Cardiac muscle cell (in vitro differentiated cells and primary cell): ENCODE data around the gene TMTC2. TPM values are rescaled to one million over a fixed set of nuclear protein-coding genes. Genes with fewer than 3 reads are reported as not detected.
A peak's percentile ranks its signal among the peaks of the same experiment; 100 is the strongest.

Experiments
- DNase-seq, 2 donors: peaks; one replicate each; pipeline versions ENCODE4 v3.0.0 to v3.0.0-alpha.2; 2010 to 2017; ENCODE audit warnings: low read depth in 1 of 2, low spot score in 1 of 2
- H3K27ac ChIP-seq: fragments of 200-600 bp; sonication (generic); 2 replicates; pipeline ENCODE4 v1.5.1; 2016
- H3K27me3 ChIP-seq: fragments of 200-600 bp; sonication (generic); 2 replicates; pipeline ENCODE4 v1.6.0; 2016; ENCODE audit warnings: control low read depth
- H3K36me3 ChIP-seq: fragments of 200-600 bp; sonication (generic); 2 replicates; pipeline ENCODE4 v1.5.1; 2016; ENCODE audit warnings: control low read depth
- H3K4me1 ChIP-seq: fragments of 200-600 bp; sonication (generic); 2 replicates; pipeline ENCODE4 v1.8.1; 2017; ENCODE audit warnings: low read depth, mild to moderate bottlenecking, mixed run types
- H3K4me3 ChIP-seq: fragments of 200-600 bp; sonication (generic); 2 replicates; pipeline ENCODE4 v1.5.1; 2016; ENCODE audit warnings: mild to moderate bottlenecking
- H3K9me3 ChIP-seq: fragments of 200-600 bp; sonication (generic); 2 replicates; pipeline ENCODE4 v1.5.1; 2017; ENCODE audit warnings: low read depth, mild to moderate bottlenecking, control low read depth
- polyA plus RNA-seq: library from polyadenylated mRNA; unstranded; fragments of >200 nt; fragmentation: Nextera tagmentation; extraction: Ambion mirVana; gene quantifications from 2 replicates; pipeline ENCODE4 v1.2.1, GENCODE V29; 2016
- total RNA-seq: library from RNA; depleted of rRNA; stranded (reverse); fragments of >200 nt; gene quantifications from 2 replicates; pipeline ENCODE4 v1.2.3, GENCODE V29; 2016
- TF ChIP-seq, protein P1 (sequence below): IDR thresholded peaks from 2 replicates; pipeline ENCODE4 v1.5.1; 2012; ENCODE audit warnings: low read depth, mild to moderate bottlenecking, low read length

Gene TMTC2
- total and polyA plus RNA-seq, 2 experiments from 2014 or later, result 0.89 to 10.8 TPM

DNA sequence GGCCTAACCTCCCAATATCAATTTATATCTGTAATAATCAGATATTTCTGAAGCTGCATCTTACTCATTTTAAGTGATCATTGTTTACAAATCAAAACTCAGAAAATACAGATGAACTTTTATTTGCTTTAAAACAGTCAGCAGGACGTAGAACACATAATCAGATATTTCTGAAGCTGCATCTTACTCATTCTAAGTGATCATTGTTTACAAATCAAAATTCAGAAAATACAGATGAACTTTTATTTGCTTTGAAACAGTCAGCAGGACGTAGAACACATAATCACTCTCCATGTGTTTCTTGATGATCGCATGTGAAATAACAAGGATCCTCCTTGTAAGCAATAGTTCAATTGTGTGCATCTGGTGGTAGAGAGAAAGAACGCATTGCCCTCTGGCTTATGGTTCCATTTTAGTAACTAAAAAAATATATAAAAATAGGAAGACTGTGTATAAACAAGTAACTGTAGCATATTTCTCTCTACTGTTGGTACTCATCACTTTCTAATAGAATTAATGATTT, 15.0 kb upstream of the TMTC2 start:
- no peaks in the 10 kb centered on the region for H3K9me3 ChIP-seq
- no peak overlapping the region for H3K27ac ChIP-seq
- no peaks in the 10 kb centered on the region for H3K36me3 ChIP-seq
- no peaks in the 10 kb centered on the region for H3K4me1 ChIP-seq
- DNase-seq, result no peak
- TF ChIP-seq, protein P1, sequence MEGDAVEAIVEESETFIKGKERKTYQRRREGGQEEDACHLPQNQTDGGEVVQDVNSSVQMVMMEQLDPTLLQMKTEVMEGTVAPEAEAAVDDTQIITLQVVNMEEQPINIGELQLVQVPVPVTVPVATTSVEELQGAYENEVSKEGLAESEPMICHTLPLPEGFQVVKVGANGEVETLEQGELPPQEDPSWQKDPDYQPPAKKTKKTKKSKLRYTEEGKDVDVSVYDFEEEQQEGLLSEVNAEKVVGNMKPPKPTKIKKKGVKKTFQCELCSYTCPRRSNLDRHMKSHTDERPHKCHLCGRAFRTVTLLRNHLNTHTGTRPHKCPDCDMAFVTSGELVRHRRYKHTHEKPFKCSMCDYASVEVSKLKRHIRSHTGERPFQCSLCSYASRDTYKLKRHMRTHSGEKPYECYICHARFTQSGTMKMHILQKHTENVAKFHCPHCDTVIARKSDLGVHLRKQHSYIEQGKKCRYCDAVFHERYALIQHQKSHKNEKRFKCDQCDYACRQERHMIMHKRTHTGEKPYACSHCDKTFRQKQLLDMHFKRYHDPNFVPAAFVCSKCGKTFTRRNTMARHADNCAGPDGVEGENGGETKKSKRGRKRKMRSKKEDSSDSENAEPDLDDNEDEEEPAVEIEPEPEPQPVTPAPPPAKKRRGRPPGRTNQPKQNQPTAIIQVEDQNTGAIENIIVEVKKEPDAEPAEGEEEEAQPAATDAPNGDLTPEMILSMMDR, result no peak
- no peaks in the 10 kb centered on the region for H3K27me3 ChIP-seq
- H3K4me3 ChIP-seq, result no peak overlapping the region

DNA sequence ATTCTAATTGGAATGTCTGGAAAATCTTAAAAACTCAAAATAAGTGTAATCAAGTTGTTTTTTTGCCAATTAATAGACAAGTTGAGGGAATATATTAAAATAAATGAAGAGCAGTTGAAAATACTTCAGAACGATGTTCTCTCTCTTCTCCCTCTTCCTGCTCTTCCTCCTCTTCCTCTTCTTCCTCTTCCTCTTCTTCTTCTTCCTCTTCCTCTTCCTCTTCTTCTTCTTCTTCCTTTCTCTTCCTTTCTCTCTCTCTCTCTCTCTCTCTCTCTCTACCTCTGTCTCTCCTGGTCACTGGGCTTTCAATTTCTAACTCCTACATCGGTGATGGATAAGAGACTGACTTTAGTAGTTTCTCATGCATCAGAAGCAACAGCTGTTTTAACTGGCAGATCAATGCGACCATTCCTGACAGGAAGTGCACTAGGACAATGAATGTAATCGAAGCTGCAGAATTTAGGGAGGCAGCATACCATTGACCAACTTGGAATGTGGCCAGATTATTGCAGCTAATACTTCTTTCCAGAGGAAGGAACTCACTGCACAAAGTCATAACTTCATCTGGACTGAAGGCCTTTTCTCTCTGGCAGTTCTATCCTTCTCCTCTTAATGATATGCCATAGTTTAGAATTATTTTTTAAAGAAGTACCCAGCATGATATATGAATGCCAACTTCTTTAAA, 13.8 kb upstream of the TMTC2 start:
- Histone ChIP-seq H3K36me3 (no peaks in the 10 kb centered on the region), H3K27me3 (no peaks in the 10 kb centered on the region)
- TF ChIP-seq, protein P1, result no peak

DNA sequence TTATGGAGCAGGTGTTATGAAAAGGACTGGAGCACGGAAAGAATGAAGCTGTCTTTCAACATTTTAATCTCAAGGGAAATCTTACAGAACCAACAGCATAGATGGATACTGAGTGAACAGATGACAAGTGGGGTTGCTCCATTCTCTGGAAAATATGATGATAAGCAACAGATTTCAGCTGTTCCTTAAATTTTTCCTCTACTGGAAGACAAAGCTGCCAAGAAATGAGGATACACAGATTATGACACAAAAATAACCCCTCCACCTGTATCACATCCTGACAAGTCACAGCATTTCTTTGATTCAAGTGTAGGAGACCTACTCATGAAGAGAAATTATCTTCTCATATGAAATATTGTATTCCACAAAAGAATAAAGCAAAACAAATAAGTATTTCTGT, 13.0 kb upstream of the TMTC2 start:
- Histone ChIP-seq H3K36me3 (no peaks in the 10 kb centered on the region), H3K27me3 (no peaks in the 10 kb centered on the region), H3K27ac (no peak overlapping the region), H3K4me1 (no peaks in the 10 kb centered on the region), H3K4me3 (no peak overlapping the region), H3K9me3 (no peaks in the 10 kb centered on the region)
- DNase-seq, result no peak
- TF ChIP-seq, protein P1, result no peak

More for the DNA sequence above, 13.8 kb upstream of the TMTC2 start:
- H3K27ac ChIP-seq, result no peak overlapping the region
- H3K4me3 ChIP-seq, result no peak overlapping the region
- no peaks in the 10 kb centered on the region for H3K9me3 ChIP-seq
- DNase-seq, result peak in 1 of 2 donors; percentile 71
- no peaks in the 10 kb centered on the region for H3K4me1 ChIP-seq

DNA sequence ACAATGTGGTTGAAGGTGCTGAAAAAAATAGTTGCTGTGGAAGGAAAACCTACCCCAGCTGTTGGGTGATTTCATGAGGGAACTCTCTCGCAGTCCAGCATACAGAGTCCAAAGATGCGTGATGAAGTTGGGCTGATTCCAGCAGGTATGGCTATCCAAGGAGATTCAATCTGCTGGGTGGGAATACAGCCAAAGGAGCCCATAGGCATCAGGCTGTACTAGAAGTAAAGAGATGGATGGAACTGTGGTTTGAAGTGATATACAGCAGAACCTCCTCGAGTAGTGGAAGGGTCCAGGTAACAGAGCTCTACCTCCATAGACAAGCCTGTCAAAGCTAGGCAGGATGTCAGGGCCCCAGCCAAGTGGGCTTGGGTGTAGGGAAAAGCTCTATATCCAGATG, 11.5 kb upstream of the TMTC2 start:
- no peak overlapping the region for H3K27ac ChIP-seq
- H3K4me1 ChIP-seq, result no peaks in the 10 kb centered on the region
- no peaks in the 10 kb centered on the region for H3K36me3 ChIP-seq
- TF ChIP-seq, protein P1, result no peak
- no peaks in the 10 kb centered on the region for H3K9me3 ChIP-seq
- no peak overlapping the region for H3K4me3 ChIP-seq
- H3K27me3 ChIP-seq, result no peaks in the 10 kb centered on the region
- no peak for DNase-seq

DNA sequence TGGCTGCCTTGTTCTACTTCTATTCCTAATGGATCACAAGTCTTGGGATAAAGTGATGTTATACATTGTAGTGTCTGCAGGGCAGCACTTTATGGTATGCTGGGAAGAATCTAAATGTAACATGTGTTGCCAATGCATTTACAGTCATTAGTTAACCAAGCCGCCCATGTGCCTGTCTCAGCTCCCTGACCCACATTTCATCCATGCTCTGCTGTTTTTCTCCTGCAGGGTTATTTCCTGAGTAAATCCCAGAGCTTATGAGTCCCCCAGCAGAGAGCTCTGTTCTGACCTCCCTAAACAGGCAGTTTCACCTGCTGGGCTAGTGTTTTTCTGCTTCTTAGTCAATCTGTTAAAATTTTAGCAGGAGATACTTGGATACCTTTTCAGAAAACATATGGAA, 4.4 kb upstream of the TMTC2 start:
- Histone ChIP-seq H3K27me3 (no peaks in the 10 kb centered on the region), H3K4me1 (no peaks in the 10 kb centered on the region), H3K9me3 (no peaks in the 10 kb centered on the region), H3K27ac (no peak overlapping the region), H3K36me3 (no peaks in the 10 kb centered on the region), H3K4me3 (no peak overlapping the region)
- TF ChIP-seq, protein P1, result no peak
- no peak for DNase-seq
